ENCODE data around the gene KAZN. TPM values are rescaled to one million over a fixed set of nuclear protein-coding genes. Genes with fewer than 3 reads are reported as not detected.

The KAZN gene
- total and polyA plus RNA-seq, 2 of the 8 experiments (the other 6 are each of a cell fraction or from before 2014, with no cell fraction given), result 3.7 to 11.8 TPM

DNA sequence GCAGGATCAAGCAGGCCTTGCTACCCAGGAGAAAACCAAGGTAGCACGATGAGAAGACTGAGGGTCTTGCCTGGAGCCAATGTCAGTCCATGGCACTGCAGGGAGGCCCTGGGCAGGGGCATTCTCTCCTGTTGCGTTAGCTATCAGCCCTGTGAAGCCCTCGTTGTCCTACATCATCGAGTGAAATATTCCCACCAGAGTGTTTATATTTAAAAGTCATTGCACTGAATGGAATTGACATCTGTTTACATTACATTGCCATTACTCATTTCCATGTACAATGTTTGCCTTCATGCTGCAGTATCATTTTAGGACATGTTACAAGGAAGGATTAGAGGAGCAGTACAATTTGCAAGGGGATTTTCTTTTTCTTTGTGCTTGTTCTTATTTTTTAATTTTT is 243.9 kb downstream of the KAZN start:
- H4K5ac ChIP-seq (ENCODE audit: insufficient read length, low read depth, low read length), result no peak overlapping the region
- H3K18ac ChIP-seq (ENCODE audit: extremely low read depth, low read length), result no peak overlapping the region
- no peak overlapping the region for H4K91ac ChIP-seq (replicated peaks; ENCODE audit: insufficient read length, low read length)
- WGBS, 2 experiments (ENCODE audit: extremely low coverage in 1 of 2, insufficient coverage in 1 of 2, insufficient read length in 1 of 2, insufficient replicate concordance in 2 of 2, low coverage in 1 of 2, low lambda C conversion rate in 2 of 2, missing lambda C conversion rate in 1 of 2), result 92% methylated on average over 4 of the region's 4 CpGs; no CpG with 5 or more reads in 1 of the 2 experiments
- H3K4me1 ChIP-seq (replicated peaks in 1 of 4; ENCODE audit: control insufficient read depth in 3 of 4, insufficient read depth in 4 of 4, low read length in 3 of 4), result no peaks in the 10 kb centered on the region
- H3K27ac ChIP-seq (ENCODE audit: low read depth, low read length), result no peak overlapping the region
- H3K9me3 ChIP-seq (ENCODE audit: insufficient read depth in 2 of 2, low read depth in 1 of 2, low read length in 1 of 2), result peaks cover 10 to 13% of the 10 kb centered on the region in 2 experiments
- H3K27me3 ChIP-seq (replicated peaks in 1 of 4; ENCODE audit: control insufficient read depth in 3 of 4, extremely low read depth in 1 of 4, insufficient read depth in 3 of 4, low read length in 3 of 4), result no peaks in the 10 kb centered on the region
- no peak overlapping the region for H2BK15ac ChIP-seq (ENCODE audit: low read length)
- H2AFZ ChIP-seq (ENCODE audit: low read length), result no peak overlapping the region
- POLR2A ChIA-PET (ENCODE audit: partially characterized antibody), result interaction anchor here (0.7 kb wide), 1 partner anchor 402 kb away, joined by 3 read pairs; no protein-coding TSS in a partner anchor
- no peak overlapping the region for H3K9ac ChIP-seq (replicated peaks in 1 of 4; ENCODE audit: extremely low read depth in 1 of 4, low read depth in 3 of 4, low read length in 3 of 4)
- H3K79me1 ChIP-seq (ENCODE audit: low read depth, low read length), result no peaks in the 10 kb centered on the region; the same call in 1 of the 2 replicates
- H2BK120ac ChIP-seq (replicated peaks; ENCODE audit: low read depth, low read length), result no peak overlapping the region
- H3K56ac ChIP-seq (replicated peaks; ENCODE audit: insufficient read length, low read depth, low read length), result no peak overlapping the region
- TF ChIP-seq SP2 (IDR thresholded peaks at IDR 0.05; ENCODE audit: low read length) (no peak), JUN (IDR thresholded peaks at IDR 0.05; ENCODE audit: low read depth, low read length) (no peak), RBBP5 (IDR thresholded peaks at IDR 0.05; ENCODE audit: borderline replicate concordance, low read depth, low read length) (no peak), CEBPB (IDR thresholded peaks at IDR 0.05; ENCODE audit: low read depth, low read length) (no peak), SRF (IDR thresholded peaks at IDR 0.05; ENCODE audit: low read depth, low read length) (no peak), BRCA1 (IDR thresholded peaks at IDR 0.05; ENCODE audit: low read depth, low read length) (no peak), KDM1A (IDR thresholded peaks at IDR 0.05; ENCODE audit: borderline replicate concordance, low read length) (no peak)
- TF ChIP-seq, protein P1, sequence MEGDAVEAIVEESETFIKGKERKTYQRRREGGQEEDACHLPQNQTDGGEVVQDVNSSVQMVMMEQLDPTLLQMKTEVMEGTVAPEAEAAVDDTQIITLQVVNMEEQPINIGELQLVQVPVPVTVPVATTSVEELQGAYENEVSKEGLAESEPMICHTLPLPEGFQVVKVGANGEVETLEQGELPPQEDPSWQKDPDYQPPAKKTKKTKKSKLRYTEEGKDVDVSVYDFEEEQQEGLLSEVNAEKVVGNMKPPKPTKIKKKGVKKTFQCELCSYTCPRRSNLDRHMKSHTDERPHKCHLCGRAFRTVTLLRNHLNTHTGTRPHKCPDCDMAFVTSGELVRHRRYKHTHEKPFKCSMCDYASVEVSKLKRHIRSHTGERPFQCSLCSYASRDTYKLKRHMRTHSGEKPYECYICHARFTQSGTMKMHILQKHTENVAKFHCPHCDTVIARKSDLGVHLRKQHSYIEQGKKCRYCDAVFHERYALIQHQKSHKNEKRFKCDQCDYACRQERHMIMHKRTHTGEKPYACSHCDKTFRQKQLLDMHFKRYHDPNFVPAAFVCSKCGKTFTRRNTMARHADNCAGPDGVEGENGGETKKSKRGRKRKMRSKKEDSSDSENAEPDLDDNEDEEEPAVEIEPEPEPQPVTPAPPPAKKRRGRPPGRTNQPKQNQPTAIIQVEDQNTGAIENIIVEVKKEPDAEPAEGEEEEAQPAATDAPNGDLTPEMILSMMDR (IDR thresholded peaks at IDR 0.05; ENCODE audit: control extremely low read depth in 1 of 3, insufficient read depth in 1 of 3, low read depth in 1 of 3, low read length in 3 of 3), result no peak
- CTCF ChIA-PET (ENCODE audit: partially characterized antibody), result interaction anchor here (0.8 kb wide), 1 partner anchor 38 kb away, joined by 3 read pairs; no protein-coding TSS in a partner anchor
- H2BK5ac ChIP-seq (ENCODE audit: low read depth, low read length), result no peak overlapping the region
- 0 out of 4 replicates have a peak, but pooled peaks cover 0 to 3% of the 10 kb centered on the region in 2 experiments for H3K79me2 ChIP-seq (ENCODE audit: control insufficient read depth in 1 of 2, insufficient read depth in 2 of 2, low read length in 2 of 2)
- H4K20me1 ChIP-seq (replicated peaks in 1 of 2; ENCODE audit: control insufficient read depth in 1 of 2, insufficient read depth in 2 of 2, low read length in 2 of 2), result no peaks in the 10 kb centered on the region
- no peak overlapping the region for H2BK20ac ChIP-seq (ENCODE audit: low read length)
- no peak overlapping the region for H2BK12ac ChIP-seq (ENCODE audit: low read depth, low read length)
- FAIRE-seq (no peak), DNase-seq (ENCODE audit: low read depth in 1 of 2, low spot score in 2 of 2) (no peak)
- H3K14ac ChIP-seq (ENCODE audit: insufficient read length), result no peak overlapping the region
- H3K4me2 ChIP-seq (ENCODE audit: insufficient read depth in 1 of 2, low read depth in 2 of 2, low read length in 2 of 2), result no peak overlapping the region
- H3K23me2 ChIP-seq (ENCODE audit: low read depth, low read length), result peaks cover 9% of the 10 kb centered on the region; the same call in 1 of the 2 replicates
- H3K23ac ChIP-seq (ENCODE audit: insufficient read length), result no peak overlapping the region
- H3K4ac ChIP-seq (replicated peaks; ENCODE audit: insufficient read length, low read depth, low read length), result no peak overlapping the region
- H4K8ac ChIP-seq (ENCODE audit: extremely low read depth, insufficient read depth, low read length), result no peak overlapping the region
- no peaks in the 10 kb centered on the region for H3K36me3 ChIP-seq (ENCODE audit: control insufficient read depth in 2 of 4, insufficient read depth in 4 of 4, low read length in 3 of 4)
- no peak overlapping the region for H2AK5ac ChIP-seq (ENCODE audit: low read depth, low read length)
- no peak overlapping the region for H3K4me3 ChIP-seq (ENCODE audit: extremely low read depth in 1 of 4, insufficient read depth in 2 of 4, low read depth in 3 of 4, low read length in 4 of 4)
